ENCODE results near the gene ZKSCAN7.
"Not testable (repeated sequence)": the region's sequence is repeated elsewhere in the genome, so short reads cannot be mapped to it uniquely, and the experiment has no call there.

The ZKSCAN7 gene

GRCh38 chr3:44554626-44555592, at the start of gene ZKSCAN7:
Gene ZKSCAN7, plus strand, starts transcription at chr3:44555193. Its CDS starts 1,855 bp downstream, at chr3:44557048.
- no peak for DNase-seq (ENCODE audit: low read depth)

- no peak for DNase-seq (ENCODE audit: low read depth)
These were observed 48.4 kb upstream of the ZKSCAN7 start for GRCh38 chr3:44506556-44506955.

- no peak for DNase-seq (ENCODE audit: low read depth)
These were observed 48.0 kb upstream of the ZKSCAN7 start for GRCh38 chr3:44506961-44507360.

- no peak for DNase-seq (ENCODE audit: low read depth)
These were observed 45.5 kb upstream of the ZKSCAN7 start for GRCh38 chr3:44509393-44509921.

DNA sequence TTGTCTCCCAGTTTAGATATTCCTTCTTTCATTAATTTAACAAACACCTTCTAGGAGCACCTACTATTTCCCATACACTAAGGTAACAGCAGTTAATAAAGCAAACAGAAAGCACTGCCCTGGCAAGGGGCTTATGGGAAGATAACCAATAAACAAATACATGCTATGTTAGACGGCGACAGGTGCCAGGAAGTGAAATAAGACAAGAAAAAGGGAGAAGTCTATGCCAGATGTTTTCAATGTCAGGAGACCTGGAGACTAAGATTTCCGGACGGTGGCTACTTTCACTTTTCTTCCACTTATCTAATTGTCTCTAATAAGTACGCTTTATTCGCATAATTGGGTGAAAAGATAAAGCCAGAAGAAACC, 45.0 kb upstream of the ZKSCAN7 start:
- DNase-seq (ENCODE audit: low read depth), result no peak

- no peak for DNase-seq (ENCODE audit: low read depth)
These were observed 43.8 kb upstream of the ZKSCAN7 start for GRCh38 chr3:44511238-44511566.

- DNase-seq (ENCODE audit: low read depth), result no peak
These were observed 41.5 kb upstream of the ZKSCAN7 start for GRCh38 chr3:44513513-44513912.

DNA sequence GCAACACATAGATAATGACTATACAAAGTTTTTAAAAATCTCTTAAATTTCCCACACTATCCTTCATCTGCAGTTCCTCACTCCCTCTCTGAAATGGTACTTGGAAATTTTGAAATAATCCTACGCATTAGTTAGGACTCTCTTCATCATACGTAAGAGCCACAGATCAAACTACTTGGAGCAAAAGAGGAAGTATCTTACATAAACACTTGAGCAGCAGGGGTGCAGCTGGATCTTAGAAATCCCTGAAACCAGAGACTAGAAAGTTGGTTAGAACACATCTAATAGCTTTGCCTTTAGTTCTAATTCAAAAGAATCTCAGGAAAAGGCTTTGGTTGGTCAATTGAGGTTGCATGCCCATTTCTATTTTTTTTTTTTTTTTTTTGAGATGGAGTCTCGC, 38.8 kb upstream of the ZKSCAN7 start:
- DNase-seq (ENCODE audit: low read depth), result no peak

- no peak for DNase-seq (ENCODE audit: low read depth)
These were observed 36.2 kb upstream of the ZKSCAN7 start for GRCh38 chr3:44518782-44519156.

DNA sequence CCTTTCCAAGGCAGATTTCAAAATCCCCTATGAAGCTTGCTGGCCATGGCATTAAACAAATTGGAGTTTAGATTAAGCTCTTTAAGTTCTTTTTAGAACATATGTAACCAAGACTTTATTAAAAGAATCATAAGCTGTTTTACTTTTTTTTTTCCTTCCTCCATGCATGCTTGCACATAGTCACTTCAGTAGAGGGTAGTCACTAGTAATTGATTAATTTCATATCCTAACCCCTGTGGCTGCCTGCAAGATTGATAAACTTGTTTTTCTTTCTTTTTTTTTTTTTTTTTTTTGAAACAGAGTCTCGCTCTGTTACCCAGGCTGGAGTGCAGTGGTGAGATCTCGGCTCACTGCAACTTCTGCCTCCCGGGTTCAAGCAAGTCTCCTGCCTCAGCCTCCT, 33.3 kb upstream of the ZKSCAN7 start:
- DNase-seq (ENCODE audit: low read depth), result no peak

- no peak for DNase-seq (ENCODE audit: low read depth)
These were observed 32.5 kb upstream of the ZKSCAN7 start for GRCh38 chr3:44522494-44522933.

DNA sequence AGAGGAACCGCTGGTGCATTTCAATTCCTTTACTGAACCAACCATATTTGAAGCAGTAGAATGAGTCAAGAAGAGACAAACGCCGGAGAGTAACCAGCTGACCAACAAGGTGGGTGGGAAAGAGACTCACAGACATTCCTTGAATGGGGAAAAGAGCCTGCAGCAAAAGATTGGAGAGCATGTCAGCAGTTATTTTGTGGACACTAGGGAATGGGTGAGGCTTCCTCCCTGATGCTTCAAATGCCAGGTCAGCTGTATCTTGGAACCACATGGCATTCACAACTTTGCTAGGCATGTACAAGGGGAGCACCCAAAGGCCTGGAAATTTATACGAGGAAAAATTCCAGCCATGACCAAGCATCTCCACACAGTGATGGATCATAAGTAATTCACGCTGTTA, 29.9 kb upstream of the ZKSCAN7 start:
- no peak for DNase-seq (ENCODE audit: low read depth)

DNA sequence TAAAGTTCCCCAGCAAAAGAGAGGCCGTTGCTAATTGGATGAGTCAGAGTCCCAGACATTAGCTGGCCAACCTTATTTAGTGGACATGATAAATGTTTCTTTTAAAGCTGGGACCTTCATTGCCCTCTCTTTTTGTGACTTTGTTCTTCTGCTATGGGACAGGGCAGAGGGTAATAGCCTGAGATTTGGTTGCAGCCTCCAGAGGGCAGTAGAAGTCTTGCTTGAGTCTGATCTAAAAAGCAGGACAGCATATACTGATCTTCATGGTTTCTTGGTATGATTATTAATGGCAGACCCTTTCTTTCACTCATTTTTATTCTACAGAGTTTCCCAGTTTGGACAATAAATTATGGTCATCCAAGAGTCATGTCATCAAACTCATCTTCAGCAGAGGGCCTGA, 25.1 kb upstream of the ZKSCAN7 start:
- DNase-seq (ENCODE audit: low read depth), result no peak

- DNase-seq (ENCODE audit: low read depth), result no peak
These were observed 24.1 kb upstream of the ZKSCAN7 start for GRCh38 chr3:44530911-44531310.

DNA sequence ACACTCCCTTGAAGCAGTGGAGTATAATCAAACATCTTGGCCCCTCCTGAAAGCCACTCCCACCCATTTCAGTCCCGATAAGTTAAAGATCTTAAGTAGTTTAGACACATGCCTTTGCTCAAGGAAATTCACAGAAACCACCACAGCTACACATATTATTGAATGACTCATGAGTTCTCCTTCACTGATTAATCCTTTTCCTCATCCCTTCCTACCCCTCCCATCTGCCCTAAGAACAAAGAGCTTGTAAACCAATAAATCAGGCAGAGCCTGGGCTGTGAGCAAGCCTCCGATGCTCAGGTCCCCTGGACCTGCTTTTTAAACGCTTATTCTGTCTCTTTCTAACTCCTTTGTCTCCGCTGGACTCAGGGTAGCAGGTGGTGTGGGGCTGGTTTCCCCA, 20.3 kb upstream of the ZKSCAN7 start:
- DNase-seq (ENCODE audit: low read depth), result not testable (repeated sequence)

DNA sequence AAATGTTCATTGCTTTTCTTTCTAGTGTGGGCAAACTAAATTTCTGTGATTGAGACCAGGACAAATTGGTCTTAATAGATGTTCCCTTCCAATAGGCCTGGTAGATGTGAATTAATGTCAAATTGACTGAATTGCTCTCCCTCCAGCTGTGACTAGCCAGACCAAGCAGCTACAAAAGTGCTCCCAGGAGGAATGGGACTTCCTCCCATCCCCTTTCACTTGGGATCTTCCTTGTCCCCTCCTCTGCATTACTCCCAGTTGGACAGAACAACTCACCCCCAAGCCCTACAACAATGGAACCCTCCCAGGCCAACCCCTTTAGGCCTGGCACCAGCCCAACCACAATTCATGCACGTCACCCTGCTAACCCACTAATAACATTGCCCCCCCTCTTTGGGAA, 19.6 kb upstream of the ZKSCAN7 start:
- no peak for DNase-seq (ENCODE audit: low read depth)

GRCh38 chr3:44544811-44545210, 10.2 kb upstream of the ZKSCAN7 start:
- DNase-seq (ENCODE audit: low read depth), result not testable (repeated sequence)

DNA sequence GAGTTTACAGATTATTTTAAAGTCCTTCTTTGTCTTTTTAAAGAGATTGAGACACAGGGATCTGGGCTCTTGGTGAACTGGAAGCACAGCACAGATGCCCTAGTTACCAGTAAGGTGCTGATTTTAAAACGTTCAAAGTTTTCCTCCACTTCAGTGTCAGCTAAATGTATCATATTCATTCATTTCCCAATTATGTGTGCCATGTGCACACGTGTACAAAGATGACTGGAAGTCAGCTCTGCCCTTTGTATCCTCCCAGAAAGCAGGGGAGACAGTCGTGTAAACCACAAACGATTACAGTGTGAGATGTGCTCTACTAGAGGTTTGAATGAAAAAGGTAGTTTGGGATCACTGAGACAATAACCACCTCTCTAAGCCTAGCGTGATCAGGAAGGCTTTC, 730 bp downstream of the ZKSCAN7 start:
- DNase-seq (ENCODE audit: low read depth), result no peak

DNA sequence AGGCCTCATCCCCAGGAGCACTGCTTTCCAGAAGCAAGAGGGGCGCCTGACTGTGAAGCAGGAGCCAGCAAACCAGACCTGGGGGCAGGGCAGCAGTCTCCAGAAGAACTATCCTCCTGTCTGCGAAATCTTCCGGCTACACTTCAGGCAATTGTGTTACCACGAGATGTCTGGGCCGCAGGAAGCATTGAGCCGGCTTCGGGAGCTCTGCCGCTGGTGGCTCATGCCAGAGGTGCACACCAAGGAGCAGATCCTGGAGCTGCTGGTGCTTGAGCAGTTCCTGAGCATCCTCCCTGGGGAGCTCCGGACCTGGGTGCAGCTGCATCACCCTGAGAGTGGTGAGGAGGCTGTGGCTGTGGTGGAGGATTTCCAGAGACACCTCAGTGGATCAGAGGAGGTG, 2.1 kb downstream of the ZKSCAN7 start:
- DNase-seq (ENCODE audit: low read depth), result no peak

- DNase-seq (ENCODE audit: low read depth), result no peak
These were observed 6.1 kb downstream of the ZKSCAN7 start for GRCh38 chr3:44561076-44561475.

- DNase-seq (ENCODE audit: low read depth), result no peak
These were observed 7.2 kb downstream of the ZKSCAN7 start for GRCh38 chr3:44562147-44562546.

- no peak for DNase-seq (ENCODE audit: low read depth)
These were observed 13.6 kb downstream of the ZKSCAN7 start for GRCh38 chr3:44568561-44568960.

DNA sequence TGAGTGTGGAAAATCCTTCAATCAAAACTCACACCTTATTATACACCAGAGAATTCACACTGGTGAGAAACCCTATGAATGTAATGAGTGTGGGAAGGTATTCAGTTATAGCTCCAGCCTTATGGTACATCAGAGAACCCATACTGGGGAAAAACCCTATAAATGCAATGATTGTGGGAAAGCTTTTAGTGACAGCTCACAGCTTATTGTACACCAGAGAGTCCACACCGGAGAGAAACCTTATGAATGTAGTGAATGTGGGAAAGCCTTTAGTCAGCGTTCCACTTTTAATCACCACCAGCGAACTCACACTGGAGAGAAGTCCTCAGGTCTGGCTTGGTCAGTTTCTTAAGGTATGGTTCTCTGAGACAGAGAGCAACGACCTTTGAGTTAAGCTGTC, 16.0 kb downstream of the ZKSCAN7 start:
- DNase-seq (ENCODE audit: low read depth), result no peak

- no peak for DNase-seq (ENCODE audit: low read depth)
These were observed 21.6 kb downstream of the ZKSCAN7 start for GRCh38 chr3:44576613-44577012.

All from HS-5 (cell line).